CD14-positive monocyte (primary cell): ENCODE results near the gene ROBO1. TPM values are rescaled to one million over a fixed set of nuclear protein-coding genes. Genes with fewer than 3 reads are reported as not detected.

Experiments
- DNase-seq, 3 donors: peaks; one replicate each; pipeline ENCODE4 v3.0.0-alpha.2; 2011 to 2022
- H2AFZ ChIP-seq: 2 replicates; pipeline ENCODE4 v1.6.0; 2012; ENCODE audit warnings: mild to moderate bottlenecking, low read depth, low read length, inconsistent platforms; ENCODE audit not compliant: insufficient read depth, poor library complexity, severe bottlenecking
- H3K27ac ChIP-seq, 2 donors: 1 replicate in 1 of 2; 2 replicates in 1 of 2; pipeline ENCODE4 v1.5.1; 2012 to 2013; ENCODE audit warnings: low read length in 2 of 2, control low read depth in 1 of 2, inconsistent platforms in 1 of 2, low read depth in 1 of 2, mild to moderate bottlenecking in 1 of 2
- H3K27me3 ChIP-seq, 2 donors: one replicate each; pipeline versions ENCODE4 v1.6.0 to v1.6.1; 2011 to 2013; ENCODE audit warnings: low read length in 2 of 2; ENCODE audit not compliant: control insufficient read depth in 2 of 2, insufficient read depth in 2 of 2
- H3K36me3 ChIP-seq, 2 donors: replicated peaks in 1 of 2; 1 replicate in 1 of 2; 2 replicates in 1 of 2; pipeline versions ENCODE4 v1.5.1 to v1.6.1; 2012 to 2013; ENCODE audit warnings: low read length in 2 of 2, control low read depth in 1 of 2, inconsistent platforms in 1 of 2, mild to moderate bottlenecking in 1 of 2; ENCODE audit not compliant: insufficient read depth in 2 of 2, control insufficient read depth in 1 of 2
- H3K4me1 ChIP-seq, 2 donors: 1 replicate in 1 of 2; 2 replicates in 1 of 2; pipeline versions ENCODE4 v1.5.1 to v1.6.1; 2012 to 2013; ENCODE audit warnings: low read length in 2 of 2, control low read depth in 1 of 2, inconsistent platforms in 1 of 2, mild to moderate bottlenecking in 1 of 2, moderate library complexity in 1 of 2; ENCODE audit not compliant: insufficient read depth in 2 of 2, control insufficient read depth in 1 of 2
- H3K4me2 ChIP-seq: replicated peaks from 2 replicates; pipeline ENCODE3; 2012; ENCODE audit warnings: low read length, moderate library complexity, mild to moderate bottlenecking; ENCODE audit not compliant: poor library complexity, severe bottlenecking; ENCODE audit errors: extremely low read depth
- H3K4me3 ChIP-seq, 3 experiments: fragments of 200-600 bp in 1 of 3; sonication (generic) in 1 of 3; replicated peaks in 1 of 3; 1 replicate in 2 of 3; 2 replicates in 1 of 3; pipeline ENCODE4 v1.5.1; 2011 to 2013; ENCODE audit warnings: low read length in 3 of 3, mild to moderate bottlenecking in 3 of 3, control low read depth in 2 of 3, low read depth in 2 of 3, inconsistent platforms in 1 of 3, moderate library complexity in 1 of 3
- H3K79me2 ChIP-seq: 2 replicates; pipeline ENCODE4 v1.6.0; 2012; ENCODE audit warnings: mild to moderate bottlenecking, control low read depth, inconsistent platforms, low read length, moderate library complexity; ENCODE audit not compliant: insufficient read depth
- H3K9ac ChIP-seq: 2 replicates; pipeline ENCODE4 v1.6.0; 2017; ENCODE audit warnings: low read length, mild to moderate bottlenecking; ENCODE audit not compliant: insufficient read depth, poor library complexity, severe bottlenecking
- H3K9me3 ChIP-seq, 2 donors: replicated peaks in 1 of 2; 1 replicate in 1 of 2; 2 replicates in 1 of 2; pipeline versions ENCODE4 v1.5.1 to v1.6.1; 2012 to 2013; ENCODE audit warnings: low read length in 2 of 2, control low read depth in 1 of 2; ENCODE audit not compliant: control insufficient read depth in 1 of 2, insufficient read depth in 1 of 2
- H4K20me1 ChIP-seq: 2 replicates; pipeline ENCODE4 v1.6.0; 2012; ENCODE audit warnings: mild to moderate bottlenecking, low read length, control low read depth, moderate library complexity; ENCODE audit not compliant: insufficient read depth
- H3K27ac Mint-ChIP-seq, 7 donors: one replicate each; pipeline ENCODE4 v1.8.0; 2020; ENCODE audit warnings: mild to moderate bottlenecking in 7 of 7, mixed read lengths in 7 of 7, moderate library complexity in 6 of 7, inconsistent platforms in 2 of 7
- H3K27me3 Mint-ChIP-seq, 3 donors: one replicate each; pipeline ENCODE4 v1.8.0; 2021 to 2022; ENCODE audit warnings: low read depth in 3 of 3, mild to moderate bottlenecking in 3 of 3, mixed read lengths in 3 of 3, moderate library complexity in 3 of 3, inconsistent platforms in 1 of 3
- H3K36me3 Mint-ChIP-seq, 2 donors: one replicate each; pipeline ENCODE4 v1.8.0; 2020; ENCODE audit warnings: mixed read lengths in 2 of 2, inconsistent platforms in 1 of 2, mild to moderate bottlenecking in 1 of 2
- H3K4me1 Mint-ChIP-seq: one replicate; pipeline ENCODE4 v1.8.0; 2020; ENCODE audit warnings: mild to moderate bottlenecking, mixed read lengths
- H3K4me3 Mint-ChIP-seq, 2 donors: one replicate each; pipeline ENCODE4 v1.8.0; 2020; ENCODE audit warnings: mild to moderate bottlenecking in 2 of 2, mixed read lengths in 2 of 2, moderate library complexity in 1 of 2
- H3K9me3 Mint-ChIP-seq, 7 donors: one replicate each; pipeline ENCODE4 v1.8.0; 2020 to 2022; ENCODE audit warnings: mixed read lengths in 7 of 7, mild to moderate bottlenecking in 6 of 7, moderate library complexity in 6 of 7, inconsistent platforms in 2 of 7
- CTCF ChIP-seq: fragments of 200-600 bp; IDR thresholded peaks from one replicate; pipeline ENCODE4 v1.8.0; 2022; ENCODE audit warnings: antibody characterized with exemption, mild to moderate bottlenecking
- WGBS: methylation state at CpG from one replicate; pipeline ENCODE4 v1.1.5; 2013; ENCODE audit warnings: missing lambda C conversion rate; ENCODE audit not compliant: insufficient coverage; 5-methylcytosine and 5-hydroxymethylcytosine counted together
- intact Hi-C, 2 donors: fragments of 100-400 bp; cut with micrococcal nuclease; formaldehyde crosslinking; loops; one replicate each; pipeline versions ENCODE4 v1.15.0 to v1.15.1; 2023
- polyA plus RNA-seq, 3 donors: library from polyadenylated mRNA; depleted of rRNA in 1 of 3; unstranded in 2 of 3; stranded (reverse) in 1 of 3; fragments of 300-500 nt in 2 of 3; fragments of >200 nt in 1 of 3; fragmentation: Illumina TruSeq in 2 of 3; gene quantifications; 1 replicate in 2 of 3; 2 replicates in 1 of 3; pipeline ENCODE4 v1.2.3, GENCODE V29; 2012 to 2021

Gene ROBO1
- polyA plus RNA-seq, 3 donors = 0.09 to 0.10 TPM; not detected in 1

GRCh38 chr3:78875851-78876250 is 891.9 kb downstream of the ROBO1 start:
- intact Hi-C loops = no loop called here
- Mint-ChIP-seq H3K4me1 (no peaks in the 10 kb centered on the region), H3K9me3 (peaks cover 0 to 5% (median 0%) of the 10 kb centered on the region in 7 donors), H3K4me3 (no peak overlapping the region), H3K27me3 (peaks cover 0 to 1% (median 0%) of the 10 kb centered on the region in 3 donors), H3K36me3 (no peaks in the 10 kb centered on the region), H3K27ac (no peak overlapping the region)
- TF ChIP-seq CTCF = no peak
- Histone ChIP-seq H3K36me3 (no peaks in the 10 kb centered on the region), H3K4me3 (no peak overlapping the region), H3K27ac (no peak overlapping the region), H3K9ac (no peak overlapping the region), H3K79me2 (no peaks in the 10 kb centered on the region), H4K20me1 (no peaks in the 10 kb centered on the region), H3K4me2 (no peak overlapping the region), H3K9me3 (no peaks in the 10 kb centered on the region), H3K27me3 (no peaks in the 10 kb centered on the region), H3K4me1 (no peaks in the 10 kb centered on the region), H2AFZ (no peak overlapping the region)
- DNase-seq = no peak

GRCh38 chr3:78875436-78875835 is 892.4 kb downstream of the ROBO1 start:
- intact Hi-C loops = no loop called here
- H3K4me3 Mint-ChIP-seq = no peak overlapping the region
- no peak for TF ChIP-seq CTCF
- H3K36me3 ChIP-seq = no peaks in the 10 kb centered on the region
- no peak overlapping the region for H3K4me3 ChIP-seq
- H3K4me1 Mint-ChIP-seq = no peaks in the 10 kb centered on the region
- H4K20me1 ChIP-seq = no peaks in the 10 kb centered on the region
- H3K4me2 ChIP-seq = no peak overlapping the region
- no peaks in the 10 kb centered on the region for H3K79me2 ChIP-seq
- no peaks in the 10 kb centered on the region for H3K4me1 ChIP-seq
- peaks cover 0 to 1% (median 0%) of the 10 kb centered on the region in 3 donors for H3K27me3 Mint-ChIP-seq
- no peak overlapping the region for H3K27ac Mint-ChIP-seq
- WGBS = 59% methylated on average over 3 of the region's 4 CpGs
- peaks cover 0 to 5% (median 0%) of the 10 kb centered on the region in 7 donors for H3K9me3 Mint-ChIP-seq
- H2AFZ ChIP-seq = no peak overlapping the region
- no peak overlapping the region for H3K9ac ChIP-seq
- H3K36me3 Mint-ChIP-seq = no peaks in the 10 kb centered on the region
- no peak overlapping the region for H3K27ac ChIP-seq
- no peaks in the 10 kb centered on the region for H3K27me3 ChIP-seq
- no peak for DNase-seq
- no peaks in the 10 kb centered on the region for H3K9me3 ChIP-seq
